Esophagus squamous epithelium (tissue), 5 donors: ENCODE measurements around the gene JPH4. TPM values are rescaled to one million over a fixed set of nuclear protein-coding genes. Genes with fewer than 3 reads are reported as not detected.

Experiments used
- DNase-seq: peaks from one replicate; lab custom pipeline; 2025; lab: John Stamatoyannopoulos, UW
- H3K27ac ChIP-seq, 4 donors: fragments of 200-600 bp; sonication (generic); one replicate each; pipeline ENCODE4 v1.5.1; 2016 to 2019; ENCODE audit warnings: mild to moderate bottlenecking in 1 of 4
- H3K27me3 ChIP-seq, 4 donors: fragments of 200-600 bp; sonication (generic); 1 replicate in 3 of 4; 2 replicates in 1 of 4; pipeline versions ENCODE4 v1.5.1 to v1.6.0; 2017 to 2021; ENCODE audit warnings: antibody characterized with exemption in 1 of 4
- H3K36me3 ChIP-seq, 3 donors: fragments of 200-600 bp; sonication (generic); one replicate each; pipeline ENCODE4 v1.5.1; 2016 to 2019
- H3K4me1 ChIP-seq, 3 donors: fragments of 200-600 bp; sonication (generic); one replicate each; pipeline ENCODE4 v1.5.1; 2017 to 2019
- H3K4me3 ChIP-seq, 4 donors: fragments of 200-600 bp; sonication (generic); 1 replicate in 3 of 4; 2 replicates in 1 of 4; pipeline ENCODE4 v1.5.1; 2016 to 2019; ENCODE audit warnings: mild to moderate bottlenecking in 2 of 4, moderate library complexity in 1 of 4
- H3K9me3 ChIP-seq, 3 donors: fragments of 200-600 bp; sonication (generic); one replicate each; pipeline ENCODE4 v1.5.1; 2016 to 2019
- POLR2A ChIP-seq, 4 donors: fragments of 450-650 bp; IDR thresholded peaks; one replicate each; pipeline ENCODE4 v1.6.1; 2017; ENCODE audit warnings: antibody characterized with exemption in 4 of 4, mild to moderate bottlenecking in 4 of 4, moderate library complexity in 3 of 4
- WGBS, 2 donors: methylation state at CpG; one replicate each; pipeline ENCODE4 v1.1.5; 2018; 5-methylcytosine and 5-hydroxymethylcytosine counted together
- intact Hi-C: fragments of 100-400 bp; cut with DNase I; formaldehyde crosslinking; loops from one replicate; pipeline ENCODE4 v1.15.0; 2022
- total RNA-seq, 4 donors: library from RNA; depleted of rRNA; stranded (reverse); fragments of >200 nt; gene quantifications; one replicate each; pipeline ENCODE4 v1.1.0, GENCODE V29; 2016
- TF ChIP-seq, protein P1 (sequence below), 6 experiments: fragments of 450-650 bp in 4 of 6; fragments of 200-600 bp in 2 of 6; sonication (generic) in 2 of 6; IDR thresholded peaks; one replicate each; pipeline ENCODE4 v1.5.1; 2016 to 2019; ENCODE audit warnings: antibody characterized with exemption in 6 of 6, mild to moderate bottlenecking in 4 of 6, moderate library complexity in 4 of 6
- donor health status: DM: yes; HTN: yes; CAD: no.

The JPH4 gene
- total RNA-seq, 4 donors from 2014 or later = 0.21 to 2.7 TPM; not detected in 2

DNA sequence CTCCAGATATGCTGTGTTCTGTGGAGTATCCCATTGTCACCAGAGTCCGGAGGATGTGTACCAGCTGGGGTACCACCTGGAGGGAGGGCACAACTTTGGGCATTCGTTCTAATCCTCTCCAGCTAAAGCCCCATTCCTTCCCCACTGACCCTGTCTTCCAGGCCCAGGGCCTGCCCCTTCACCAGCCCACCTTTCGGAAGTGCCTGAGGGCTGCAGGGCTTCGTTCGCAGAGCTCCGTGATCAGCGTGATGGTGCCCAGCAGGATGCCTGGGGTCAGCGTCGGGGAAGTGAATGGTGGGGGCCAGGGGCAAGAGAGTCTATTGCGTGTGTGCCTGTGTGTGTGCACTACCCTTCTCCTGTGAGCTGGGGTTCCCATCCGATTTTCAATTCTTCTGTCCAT is 13.0 kb downstream of the JPH4 start:
- peaks cover 8 to 40% (median 16%) of the 10 kb centered on the region in 3 donors for H3K4me1 ChIP-seq
- intact Hi-C loops = no loop called here
- 78 to 83% methylated on average over 2 to 4 of the region's 11 CpGs for WGBS, 2 donors
- H3K27me3 ChIP-seq = no peaks in the 10 kb centered on the region
- H3K27ac ChIP-seq = no peak overlapping the region
- no peak overlapping the region for H3K4me3 ChIP-seq
- DNase-seq = no peak
- no peaks in the 10 kb centered on the region for H3K9me3 ChIP-seq
- TF ChIP-seq, protein P1, sequence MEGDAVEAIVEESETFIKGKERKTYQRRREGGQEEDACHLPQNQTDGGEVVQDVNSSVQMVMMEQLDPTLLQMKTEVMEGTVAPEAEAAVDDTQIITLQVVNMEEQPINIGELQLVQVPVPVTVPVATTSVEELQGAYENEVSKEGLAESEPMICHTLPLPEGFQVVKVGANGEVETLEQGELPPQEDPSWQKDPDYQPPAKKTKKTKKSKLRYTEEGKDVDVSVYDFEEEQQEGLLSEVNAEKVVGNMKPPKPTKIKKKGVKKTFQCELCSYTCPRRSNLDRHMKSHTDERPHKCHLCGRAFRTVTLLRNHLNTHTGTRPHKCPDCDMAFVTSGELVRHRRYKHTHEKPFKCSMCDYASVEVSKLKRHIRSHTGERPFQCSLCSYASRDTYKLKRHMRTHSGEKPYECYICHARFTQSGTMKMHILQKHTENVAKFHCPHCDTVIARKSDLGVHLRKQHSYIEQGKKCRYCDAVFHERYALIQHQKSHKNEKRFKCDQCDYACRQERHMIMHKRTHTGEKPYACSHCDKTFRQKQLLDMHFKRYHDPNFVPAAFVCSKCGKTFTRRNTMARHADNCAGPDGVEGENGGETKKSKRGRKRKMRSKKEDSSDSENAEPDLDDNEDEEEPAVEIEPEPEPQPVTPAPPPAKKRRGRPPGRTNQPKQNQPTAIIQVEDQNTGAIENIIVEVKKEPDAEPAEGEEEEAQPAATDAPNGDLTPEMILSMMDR (IDR thresholded peaks at IDR 0.05) = no peak
- no peak for TF ChIP-seq POLR2A (IDR thresholded peaks at IDR 0.05)
- H3K36me3 ChIP-seq = peaks cover 11 to 54% (median 12%) of the 10 kb centered on the region in 3 donors

DNA sequence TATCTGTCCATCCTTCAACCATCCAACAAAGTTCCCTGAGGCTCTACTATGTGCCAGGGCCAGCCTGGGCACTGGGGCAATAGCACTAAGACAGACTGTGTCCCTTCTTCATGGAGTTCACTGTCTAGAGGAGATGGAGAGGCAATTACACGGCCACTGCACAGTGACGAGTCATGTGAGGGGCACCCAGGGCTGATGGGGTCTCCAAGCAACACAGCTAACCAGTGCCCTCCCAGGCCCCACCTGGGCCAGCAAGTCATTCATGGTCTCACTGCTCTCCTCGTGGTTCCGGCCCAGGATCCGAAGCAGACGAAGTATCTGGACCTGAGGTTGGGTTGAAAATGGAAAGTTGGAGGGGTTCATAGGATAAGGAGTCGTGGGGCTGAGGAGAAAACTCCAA is 13.7 kb downstream of the JPH4 start:
- Histone ChIP-seq H3K27ac (no peak overlapping the region), H3K9me3 (no peaks in the 10 kb centered on the region), H3K27me3 (no peaks in the 10 kb centered on the region), H3K4me1 (peaks cover 8 to 40% (median 16%) of the 10 kb centered on the region in 3 donors), H3K36me3 (peaks cover 11 to 62% (median 12%) of the 10 kb centered on the region in 3 donors), H3K4me3 (no peak overlapping the region)
- DNase-seq = no peak
- intact Hi-C loops = loop anchor here (5.0 kb wide), 1 partner anchor 83 kb away; no protein-coding TSS in a partner anchor
- 79 to 83% methylated on average over 6 of the region's 7 CpGs for WGBS, 2 donors
- TF ChIP-seq, protein P1 (IDR thresholded peaks at IDR 0.05) = no peak
- TF ChIP-seq POLR2A (IDR thresholded peaks at IDR 0.05) = no peak

DNA sequence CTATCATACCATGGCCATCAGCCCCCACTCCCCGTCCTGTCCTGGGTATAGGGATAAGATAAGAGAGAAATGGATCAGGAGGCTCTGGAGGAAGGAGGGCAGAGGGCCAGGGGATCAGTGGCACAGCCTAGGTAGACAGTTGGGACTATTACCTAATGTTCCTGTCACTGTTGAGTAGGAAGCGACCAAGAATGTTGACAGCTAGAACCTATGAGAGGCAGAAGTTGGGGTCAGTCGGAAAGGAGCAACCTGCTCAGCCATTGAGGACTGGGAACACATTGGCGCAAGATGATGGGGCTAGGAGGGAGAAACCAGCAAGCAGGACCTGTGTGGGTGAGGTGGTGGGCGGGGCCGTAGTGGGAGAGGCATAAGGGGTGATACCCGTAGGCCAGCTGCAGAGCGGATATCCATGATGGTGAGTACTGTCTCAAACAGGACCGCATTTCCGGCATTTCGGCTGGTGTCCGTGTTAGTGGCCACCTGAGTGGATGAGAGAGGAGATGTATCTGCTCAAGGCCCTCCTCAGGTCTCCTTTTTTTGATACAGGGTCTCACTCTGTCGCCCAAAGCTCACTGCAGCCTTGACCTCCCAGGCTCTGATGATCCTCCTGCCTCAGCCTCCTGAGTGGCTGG is 14.3 kb downstream of the JPH4 start:
- H3K4me3 ChIP-seq = no peak overlapping the region
- peaks cover 8 to 34% (median 16%) of the 10 kb centered on the region in 3 donors for H3K4me1 ChIP-seq
- no peaks in the 10 kb centered on the region for H3K27me3 ChIP-seq
- H3K27ac ChIP-seq = no peak overlapping the region
- no peaks in the 10 kb centered on the region for H3K9me3 ChIP-seq
- peaks cover 11 to 68% (median 17%) of the 10 kb centered on the region in 3 donors for H3K36me3 ChIP-seq
- intact Hi-C loops = loop anchor here (5.0 kb wide), 1 partner anchor 82 kb away; no protein-coding TSS in a partner anchor
- TF ChIP-seq, protein P1 (IDR thresholded peaks at IDR 0.05) = no peak
- no peak for TF ChIP-seq POLR2A (IDR thresholded peaks at IDR 0.05)
- no peak for DNase-seq
- 89% methylated on average over 13 of the region's 13 CpGs for WGBS, 2 donors

DNA sequence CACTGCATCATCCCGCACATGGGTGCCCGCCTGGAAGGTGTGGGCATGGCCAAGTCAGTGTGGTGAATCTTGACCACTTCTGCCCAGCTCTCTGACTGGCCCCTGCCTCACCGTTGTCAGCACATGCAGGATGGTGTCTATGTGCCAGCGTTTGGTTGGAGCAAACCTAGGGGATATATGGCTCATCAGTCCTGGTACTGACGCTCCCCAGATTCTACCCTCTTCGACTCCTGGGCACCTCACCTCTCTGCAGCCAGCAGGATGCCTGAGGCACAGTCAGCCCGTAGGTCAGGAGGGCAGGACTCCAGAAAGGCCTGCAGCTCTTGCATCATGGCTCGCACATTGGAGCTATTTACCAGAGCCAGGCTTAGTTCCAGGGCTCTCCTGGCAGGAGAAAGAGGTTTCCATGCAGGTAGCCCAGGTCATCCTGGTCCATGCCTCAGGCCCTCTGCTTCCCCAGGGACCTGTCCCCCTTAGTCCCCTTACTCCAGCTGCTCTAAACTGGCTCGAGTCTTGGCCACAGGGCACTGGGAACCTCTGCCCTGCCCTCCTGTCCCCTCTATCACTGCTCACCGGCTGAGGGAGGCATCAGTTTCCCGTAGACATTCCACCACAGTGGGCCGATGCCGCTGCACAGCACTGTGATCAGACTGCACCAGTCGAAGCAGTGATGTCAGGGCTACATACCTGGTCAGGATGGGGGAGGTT is 15.0 kb downstream of the JPH4 start:
- intact Hi-C loops = loop anchor here (5.0 kb wide), 1 partner anchor 81 kb away; no protein-coding TSS in a partner anchor
- TF ChIP-seq, protein P1 (IDR thresholded peaks at IDR 0.05) = no peak
- no peak for TF ChIP-seq POLR2A (IDR thresholded peaks at IDR 0.05)
- no peaks in the 10 kb centered on the region for H3K27me3 ChIP-seq
- H3K9me3 ChIP-seq = no peaks in the 10 kb centered on the region
- WGBS, 2 donors = 60 to 81% methylated on average over 3 to 7 of the region's 14 CpGs
- H3K4me3 ChIP-seq = no peak overlapping the region
- peaks cover 8 to 27% (median 16%) of the 10 kb centered on the region in 3 donors for H3K4me1 ChIP-seq
- no peak for DNase-seq
- H3K36me3 ChIP-seq = peaks cover 11 to 74% (median 21%) of the 10 kb centered on the region in 3 donors
- no peak overlapping the region for H3K27ac ChIP-seq
